Liver (tissue), 3 donors: ENCODE measurements around the gene MIB1.

Experiments
- ATF3 ChIP-seq: IDR thresholded peaks from 2 replicates; pipeline ENCODE4 v1.6.1; 2016; ENCODE audit warnings: antibody characterized with exemption
- JUND ChIP-seq, 2 donors: IDR thresholded peaks; 2 replicates each; pipeline ENCODE4 v1.6.1; 2016; ENCODE audit warnings: antibody characterized with exemption in 2 of 2
- TF ChIP-seq, protein P1 (sequence below): fragments of 150-350 bp; IDR thresholded peaks from 2 replicates; pipeline ENCODE4 v1.5.1; 2017; ENCODE audit warnings: improper control_type of control experiment, low read depth, low read length; ENCODE audit not compliant: missing input control
- donor health status: healthy.
- donor health status: healthy.

GRCh38 chr18:21904856-21905255, 164.3 kb downstream of the MIB1 start:
- TF ChIP-seq, protein P1, sequence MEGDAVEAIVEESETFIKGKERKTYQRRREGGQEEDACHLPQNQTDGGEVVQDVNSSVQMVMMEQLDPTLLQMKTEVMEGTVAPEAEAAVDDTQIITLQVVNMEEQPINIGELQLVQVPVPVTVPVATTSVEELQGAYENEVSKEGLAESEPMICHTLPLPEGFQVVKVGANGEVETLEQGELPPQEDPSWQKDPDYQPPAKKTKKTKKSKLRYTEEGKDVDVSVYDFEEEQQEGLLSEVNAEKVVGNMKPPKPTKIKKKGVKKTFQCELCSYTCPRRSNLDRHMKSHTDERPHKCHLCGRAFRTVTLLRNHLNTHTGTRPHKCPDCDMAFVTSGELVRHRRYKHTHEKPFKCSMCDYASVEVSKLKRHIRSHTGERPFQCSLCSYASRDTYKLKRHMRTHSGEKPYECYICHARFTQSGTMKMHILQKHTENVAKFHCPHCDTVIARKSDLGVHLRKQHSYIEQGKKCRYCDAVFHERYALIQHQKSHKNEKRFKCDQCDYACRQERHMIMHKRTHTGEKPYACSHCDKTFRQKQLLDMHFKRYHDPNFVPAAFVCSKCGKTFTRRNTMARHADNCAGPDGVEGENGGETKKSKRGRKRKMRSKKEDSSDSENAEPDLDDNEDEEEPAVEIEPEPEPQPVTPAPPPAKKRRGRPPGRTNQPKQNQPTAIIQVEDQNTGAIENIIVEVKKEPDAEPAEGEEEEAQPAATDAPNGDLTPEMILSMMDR, result no peak
- no peak for TF ChIP-seq JUND (IDR thresholded peaks at IDR 0.05)
- TF ChIP-seq ATF3, result no peak
